ENCODE results near the gene RBFOX1. TPM values are rescaled to one million over a fixed set of nuclear protein-coding genes. Genes with fewer than 3 reads are reported as not detected.

Gene RBFOX1
- 70.2 TPM for total RNA-seq
- long read RNA-seq, full-length matches to known transcripts, result 17 of 48 reads
- long read RNA-seq, partial matches to known transcripts, result 4 of 48 reads
- long read RNA-seq, other reads (novel, unspliced or antisense), result 27 of 48 reads

GRCh38 chr16:7332611-7333010 is at the start of gene RBFOX1:
Gene RBFOX1 (plus strand): TSS chr16:7332845.
- intact Hi-C loops (cut with DNase I), result loop anchor here (5.0 kb wide), 1 partner anchor 40 kb away; no protein-coding TSS in a partner anchor
- ATAC-seq (ENCODE audit: poor library complexity), result peak; percentile 60
- DNase-seq, result no peak

DNA sequence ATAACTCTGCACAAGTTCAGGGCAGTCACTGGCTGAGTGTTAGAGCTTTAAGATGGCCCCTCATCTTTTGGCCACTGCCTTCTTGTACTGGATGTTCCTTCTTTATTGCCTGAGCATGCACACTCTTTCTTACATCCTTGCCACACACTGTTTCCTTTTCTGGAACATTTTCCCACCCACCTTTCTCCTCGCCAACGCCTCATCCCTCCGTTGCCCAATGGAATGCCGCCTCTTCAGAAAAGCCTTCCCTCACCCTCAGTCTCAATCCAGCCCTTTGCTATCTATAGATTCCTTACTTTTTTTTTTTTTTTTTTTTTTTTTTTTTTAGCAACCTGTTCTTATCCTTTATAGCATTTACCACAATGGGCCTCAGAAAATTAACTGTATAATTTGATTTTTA is 47.9 kb upstream of the RBFOX1 start:
- no peak for DNase-seq
- ATAC-seq (ENCODE audit: poor library complexity), result no peak
- intact Hi-C loops (cut with DNase I), result no loop called here

GRCh38 chr16:7285520-7285919 is 47.1 kb upstream of the RBFOX1 start:
- DNase-seq (no peak), ATAC-seq (ENCODE audit: poor library complexity) (no peak)
- intact Hi-C loops (cut with DNase I), result no loop called here

DNA sequence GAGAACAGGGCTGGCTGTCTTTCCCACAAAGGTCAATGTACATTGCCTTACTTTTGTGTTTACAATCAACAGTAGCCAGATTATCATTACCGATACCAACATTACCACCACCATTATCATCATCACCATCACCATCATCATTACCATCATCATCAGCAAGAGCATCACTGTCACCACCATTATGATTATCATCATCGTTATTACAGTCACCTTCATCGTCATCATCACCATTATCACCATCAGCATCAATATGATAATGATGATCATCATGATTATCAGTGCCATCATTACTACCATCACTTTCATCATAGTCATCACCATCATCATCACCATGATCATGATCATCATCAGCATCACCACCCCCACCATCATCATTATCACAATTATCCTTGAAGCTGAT is 43.3 kb upstream of the RBFOX1 start:
- DNase-seq (no peak), ATAC-seq (ENCODE audit: poor library complexity) (no peak)
- intact Hi-C loops (cut with DNase I), result no loop called here

DNA sequence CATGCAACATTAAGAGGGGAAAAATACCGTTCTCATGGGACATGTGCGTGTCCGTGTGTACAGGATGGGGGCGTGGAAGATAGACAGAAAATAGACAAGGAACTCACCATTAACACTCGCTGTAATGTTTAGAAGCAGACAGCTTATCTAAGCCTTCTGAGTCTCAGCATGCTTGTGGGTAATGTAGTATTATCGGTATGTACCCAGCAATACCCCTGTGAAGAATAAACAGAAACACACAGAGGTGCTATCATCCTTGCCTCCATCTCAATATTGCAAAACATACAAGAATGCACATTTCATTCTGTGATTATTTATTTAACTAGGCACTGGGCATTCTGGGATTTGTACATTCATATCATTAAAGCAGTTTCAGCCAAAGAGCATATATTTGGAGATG is 42.0 kb upstream of the RBFOX1 start:
- DNase-seq (no peak), ATAC-seq (ENCODE audit: poor library complexity) (no peak)
- intact Hi-C loops (cut with DNase I), result no loop called here

- no peak for ATAC-seq (ENCODE audit: poor library complexity)
- intact Hi-C loops (cut with DNase I), result no loop called here
- DNase-seq, result no peak
Observed at GRCh38 chr16:7294020-7294419, 38.6 kb upstream of the RBFOX1 start.

DNA sequence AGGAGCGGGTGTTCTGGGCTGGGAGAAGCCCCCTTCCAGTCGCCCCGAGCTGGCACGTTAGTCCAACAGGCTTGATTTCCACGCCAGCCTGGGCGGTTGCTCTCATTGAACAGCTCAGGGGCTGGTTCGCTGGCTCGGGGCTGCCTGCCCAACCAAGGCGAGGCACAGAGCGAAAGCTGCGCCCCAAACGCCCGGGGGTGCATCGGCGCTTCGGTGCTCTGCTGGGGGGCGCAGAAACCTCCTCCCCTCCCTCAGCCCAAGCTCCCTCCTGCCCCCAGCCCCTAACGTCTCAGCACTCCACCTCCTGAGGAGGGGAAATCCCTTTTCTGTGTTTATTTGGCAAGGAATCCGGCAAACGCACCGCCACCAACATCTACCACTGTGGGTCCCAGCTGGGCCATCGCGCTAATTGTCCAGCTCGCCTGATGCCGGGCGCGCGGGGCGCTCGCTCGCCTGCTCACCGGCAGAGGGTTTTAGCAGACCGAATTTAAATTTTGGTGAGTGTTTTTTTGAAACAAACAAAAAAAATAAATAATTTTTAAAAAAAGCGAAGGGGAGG is 29.5 kb upstream of the RBFOX1 start:
- ATAC-seq (ENCODE audit: poor library complexity), result peak; percentile 84
- DNase-seq, result no peak
- intact Hi-C loops (cut with DNase I), result no loop called here

- ATAC-seq (ENCODE audit: poor library complexity) (peak; percentile 64), DNase-seq (no peak)
- intact Hi-C loops (cut with DNase I), result no loop called here
Observed at GRCh38 chr16:7303660-7304200, 28.9 kb upstream of the RBFOX1 start.

DNA sequence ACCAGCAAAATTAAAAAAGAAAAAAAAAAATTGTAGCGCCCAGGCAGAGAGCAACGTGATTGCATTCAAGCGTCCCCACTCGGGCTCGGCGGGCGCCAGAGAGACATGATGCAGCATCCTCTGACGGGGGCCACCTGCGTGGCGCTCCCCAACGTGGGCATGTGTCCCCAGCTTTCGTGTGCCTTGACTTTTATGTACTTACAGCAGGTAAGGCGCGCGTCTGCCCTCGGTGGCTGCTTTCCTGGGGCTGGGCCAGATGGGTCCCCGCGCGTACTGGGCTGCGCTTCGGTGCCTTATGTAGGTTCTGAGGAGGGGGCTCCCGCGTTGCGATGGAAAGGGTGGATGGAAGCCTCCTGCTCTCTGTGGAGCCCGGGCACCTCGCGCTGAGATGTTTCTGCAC is 28.4 kb upstream of the RBFOX1 start:
- DNase-seq, result no peak
- intact Hi-C loops (cut with DNase I), result no loop called here

DNA sequence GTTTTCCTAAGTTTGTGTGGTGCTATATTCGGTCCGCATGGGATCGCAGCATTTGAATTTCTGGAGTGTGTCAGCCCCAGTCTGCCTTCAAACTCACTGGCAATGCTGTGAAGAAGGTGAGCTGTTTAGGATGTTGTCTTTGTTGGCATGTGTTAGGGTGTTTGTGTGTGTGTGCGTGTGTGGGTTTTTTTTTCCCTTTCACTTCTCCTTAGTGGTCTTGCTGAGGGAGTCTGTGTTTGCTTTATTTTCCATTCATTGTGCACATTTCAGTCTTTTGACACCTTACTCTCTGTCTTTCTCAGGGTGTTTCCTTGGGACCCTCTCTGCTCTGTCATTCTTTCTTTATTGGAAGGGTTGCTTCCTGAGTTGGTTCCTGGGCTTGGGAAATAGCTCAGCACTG is 27.7 kb upstream of the RBFOX1 start:
- no peak for ATAC-seq (ENCODE audit: poor library complexity)
- intact Hi-C loops (cut with DNase I), result no loop called here
- DNase-seq, result no peak

More for the DNA sequence above, 28.4 kb upstream of the RBFOX1 start:
- peak; percentile 21 for ATAC-seq (ENCODE audit: poor library complexity)

- DNase-seq, result no peak
- peak; percentile 60 for ATAC-seq (ENCODE audit: poor library complexity)
- intact Hi-C loops (cut with DNase I), result no loop called here
Observed at GRCh38 chr16:7313170-7313569, 19.5 kb upstream of the RBFOX1 start.

GRCh38 chr16:7314163-7314562 is 18.5 kb upstream of the RBFOX1 start:
- intact Hi-C loops (cut with DNase I), result no loop called here
- ATAC-seq (ENCODE audit: poor library complexity) (no peak), DNase-seq (no peak)

DNA sequence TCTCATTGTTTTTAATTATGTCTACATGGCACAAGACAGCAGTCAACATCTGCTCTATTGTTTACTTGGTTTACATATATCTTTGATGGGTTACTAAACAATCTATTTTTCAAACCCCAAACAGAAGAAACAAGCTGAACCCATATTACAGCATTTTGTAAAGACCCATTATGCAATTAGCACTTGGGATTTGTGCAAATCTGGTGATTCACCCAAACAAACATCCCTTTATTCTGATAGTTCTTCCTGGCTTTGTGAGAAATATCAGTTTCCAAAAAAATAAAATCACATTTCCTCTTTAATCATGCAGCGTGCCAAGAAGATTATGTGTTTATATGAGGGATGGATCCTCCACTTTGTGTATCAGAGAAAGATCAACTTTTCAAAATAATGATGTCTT is 16.8 kb upstream of the RBFOX1 start:
- DNase-seq (no peak), ATAC-seq (ENCODE audit: poor library complexity) (peak; percentile 41)
- intact Hi-C loops (cut with DNase I), result no loop called here

GRCh38 chr16:7316281-7316888 is 16.3 kb upstream of the RBFOX1 start:
- ATAC-seq (ENCODE audit: poor library complexity) (no peak), DNase-seq (no peak)
- intact Hi-C loops (cut with DNase I), result no loop called here

GRCh38 chr16:7317982-7318381 is 14.7 kb upstream of the RBFOX1 start:
- ATAC-seq (ENCODE audit: poor library complexity), result no peak
- intact Hi-C loops (cut with DNase I), result no loop called here

DNA sequence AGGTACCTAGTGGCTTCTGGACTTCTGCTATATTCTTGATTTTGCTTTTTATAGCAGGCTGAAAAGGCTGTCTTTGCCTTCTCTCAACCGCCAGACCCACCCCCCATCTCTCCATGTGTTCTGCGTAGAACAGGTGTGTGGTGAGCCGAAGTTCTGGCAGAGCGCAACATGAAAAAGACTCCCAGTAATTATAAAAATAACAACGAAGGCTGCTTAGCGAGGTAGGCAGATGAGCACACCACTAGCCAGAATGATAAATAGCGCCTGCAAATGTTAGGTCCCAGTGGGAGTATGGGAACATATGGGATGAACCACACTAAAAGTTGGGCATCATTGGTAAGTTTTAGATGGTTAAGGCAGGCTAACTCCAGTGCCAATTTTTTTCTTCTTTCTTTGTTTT is 14.0 kb upstream of the RBFOX1 start:
- intact Hi-C loops (cut with DNase I), result no loop called here
- ATAC-seq (ENCODE audit: poor library complexity), result no peak
- DNase-seq, result no peak

More at GRCh38 chr16:7317982-7318381, 14.7 kb upstream of the RBFOX1 start:
- DNase-seq, result no peak

DNA sequence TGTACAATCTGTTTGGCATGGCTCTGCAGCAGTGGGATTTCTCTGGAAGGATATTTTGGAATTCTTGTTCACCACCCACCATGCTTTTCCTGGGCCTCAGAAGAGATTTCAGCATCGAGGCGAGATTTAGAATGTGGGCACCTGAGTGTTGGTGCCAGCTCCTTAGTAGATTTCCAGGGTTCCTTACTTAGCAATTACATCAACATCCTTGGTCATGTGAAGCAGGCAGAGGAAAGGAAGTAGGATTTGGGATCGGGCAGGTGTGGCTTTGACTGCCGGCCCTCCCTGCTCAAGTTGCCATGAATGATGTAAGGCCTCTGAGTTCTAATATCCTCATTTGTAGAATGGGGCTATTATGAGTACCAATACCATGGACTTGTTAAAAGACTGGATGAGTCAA is 13.1 kb upstream of the RBFOX1 start:
- DNase-seq (no peak), ATAC-seq (ENCODE audit: poor library complexity) (no peak)
- intact Hi-C loops (cut with DNase I), result no loop called here

DNA sequence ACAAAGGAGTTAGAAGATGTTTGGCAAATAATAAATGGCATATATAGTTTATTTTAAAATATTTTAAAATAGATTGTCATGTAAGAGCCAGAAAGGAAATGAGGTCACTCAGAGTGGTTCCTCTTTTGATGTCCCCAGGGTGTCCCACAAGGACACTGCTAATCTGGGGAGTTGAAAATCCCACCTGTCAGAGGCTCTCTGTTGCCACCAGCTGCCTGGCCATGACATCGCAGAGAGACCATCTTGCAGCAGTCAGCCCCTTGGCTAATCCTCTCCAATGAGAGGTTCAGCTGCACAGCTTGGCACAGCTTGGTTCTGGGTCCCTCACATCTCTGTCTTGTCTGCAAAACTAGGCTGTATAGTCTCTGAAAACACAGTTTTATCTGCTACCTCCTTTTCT is 11.0 kb upstream of the RBFOX1 start:
- ATAC-seq (ENCODE audit: poor library complexity) (no peak), DNase-seq (no peak)
- intact Hi-C loops (cut with DNase I), result no loop called here

DNA sequence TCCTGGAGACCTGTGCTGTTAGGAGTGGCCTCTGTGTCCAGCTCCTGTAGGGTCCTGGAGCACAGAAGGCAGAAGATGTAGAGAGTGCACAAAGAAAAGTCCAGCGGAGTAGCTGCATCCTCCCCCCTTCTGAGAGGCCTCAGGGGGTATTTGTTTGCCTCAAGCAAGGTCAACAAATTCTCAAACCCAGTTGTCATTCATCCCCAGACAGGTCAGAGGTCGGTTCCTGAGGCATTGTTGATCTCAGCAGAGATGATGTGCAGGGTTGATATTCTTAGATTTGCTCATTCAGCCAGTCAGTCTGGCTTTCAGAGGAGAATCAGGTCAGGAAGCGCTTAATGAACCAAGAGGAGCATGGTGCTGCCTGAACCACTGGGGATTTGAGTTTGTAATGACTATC is 8.3 kb upstream of the RBFOX1 start:
- DNase-seq, result no peak
- ATAC-seq (ENCODE audit: poor library complexity), result no peak
- intact Hi-C loops (cut with DNase I), result no loop called here

DNA sequence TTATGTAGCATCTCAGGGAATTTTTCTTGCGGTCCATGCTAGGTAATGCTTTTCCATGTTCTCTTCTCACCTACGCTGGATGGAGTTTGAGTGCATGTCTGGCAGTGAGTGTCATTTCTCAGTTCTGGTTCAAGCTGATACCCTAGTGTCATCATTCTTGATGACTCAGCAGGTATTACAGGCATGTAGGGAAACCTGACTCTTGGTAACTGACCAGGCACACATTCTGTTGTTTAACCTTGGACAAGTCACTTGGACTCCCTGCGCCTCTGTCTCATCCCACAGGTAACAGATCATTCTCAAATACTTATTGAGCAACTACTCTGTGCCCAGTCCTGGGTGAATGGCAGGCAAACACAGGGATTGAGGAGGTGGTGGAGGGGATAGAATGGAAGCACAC is 6.8 kb upstream of the RBFOX1 start:
- no peak for ATAC-seq (ENCODE audit: poor library complexity)
- intact Hi-C loops (cut with DNase I), result no loop called here
- DNase-seq, result no peak
